ENCODE results near the gene DNAH7. TPM values are rescaled to one million over a fixed set of nuclear protein-coding genes. Genes with fewer than 3 reads are reported as not detected.

The DNAH7 gene
- total RNA-seq, 1 experiment from 2014 or later, result 0.09 TPM

DNA sequence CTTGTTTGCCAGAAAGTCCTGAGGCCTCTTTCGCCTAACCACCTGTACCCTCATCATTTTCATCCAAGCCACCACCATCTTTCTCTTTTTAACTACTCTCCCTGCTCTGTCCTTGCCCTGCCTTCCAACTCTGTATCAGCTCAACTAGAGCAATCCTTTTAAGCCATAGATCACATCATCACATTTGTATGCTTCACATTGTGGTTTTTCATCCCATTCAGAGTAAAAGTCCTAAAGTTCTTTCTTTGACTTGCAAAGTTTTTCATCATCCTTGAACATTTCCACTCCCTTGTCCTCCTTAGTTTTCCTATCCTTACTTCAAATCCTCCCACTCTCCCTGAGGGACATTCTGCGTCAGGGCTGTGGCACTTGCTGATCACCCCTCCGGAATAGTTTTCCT is 337.7 kb downstream of the DNAH7 start:
- TF ChIP-seq, protein P1, sequence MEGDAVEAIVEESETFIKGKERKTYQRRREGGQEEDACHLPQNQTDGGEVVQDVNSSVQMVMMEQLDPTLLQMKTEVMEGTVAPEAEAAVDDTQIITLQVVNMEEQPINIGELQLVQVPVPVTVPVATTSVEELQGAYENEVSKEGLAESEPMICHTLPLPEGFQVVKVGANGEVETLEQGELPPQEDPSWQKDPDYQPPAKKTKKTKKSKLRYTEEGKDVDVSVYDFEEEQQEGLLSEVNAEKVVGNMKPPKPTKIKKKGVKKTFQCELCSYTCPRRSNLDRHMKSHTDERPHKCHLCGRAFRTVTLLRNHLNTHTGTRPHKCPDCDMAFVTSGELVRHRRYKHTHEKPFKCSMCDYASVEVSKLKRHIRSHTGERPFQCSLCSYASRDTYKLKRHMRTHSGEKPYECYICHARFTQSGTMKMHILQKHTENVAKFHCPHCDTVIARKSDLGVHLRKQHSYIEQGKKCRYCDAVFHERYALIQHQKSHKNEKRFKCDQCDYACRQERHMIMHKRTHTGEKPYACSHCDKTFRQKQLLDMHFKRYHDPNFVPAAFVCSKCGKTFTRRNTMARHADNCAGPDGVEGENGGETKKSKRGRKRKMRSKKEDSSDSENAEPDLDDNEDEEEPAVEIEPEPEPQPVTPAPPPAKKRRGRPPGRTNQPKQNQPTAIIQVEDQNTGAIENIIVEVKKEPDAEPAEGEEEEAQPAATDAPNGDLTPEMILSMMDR (conservative IDR thresholded peaks at IDR 0.05), result no peak
- no CpG with 5 or more reads among the region's 3 CpGs for WGBS (ENCODE audit: extremely low coverage, insufficient read length, low lambda C conversion rate)
- no peak overlapping the region for H4K91ac ChIP-seq (ENCODE audit: insufficient read length, low read depth, low read length)
- H2BK15ac ChIP-seq (ENCODE audit: low read depth, low read length), result no peak overlapping the region
- H3K4me1 ChIP-seq (ENCODE audit: insufficient read depth, low read length), result no peaks in the 10 kb centered on the region
- H3K79me1 ChIP-seq (ENCODE audit: insufficient read depth, low read depth, low read length, poor library complexity, severe bottlenecking), result no peaks in the 10 kb centered on the region
- no peak overlapping the region for H3K18ac ChIP-seq (ENCODE audit: insufficient read length, low read depth, low read length)
- no peak overlapping the region for H2BK12ac ChIP-seq (ENCODE audit: insufficient read length, low read depth, low read length)
- no peak overlapping the region for H2BK120ac ChIP-seq (ENCODE audit: low read depth, low read length, poor library complexity, severe bottlenecking)
- H4K5ac ChIP-seq (ENCODE audit: insufficient read length, low read depth, low read length), result no peak overlapping the region
- H3K27me3 ChIP-seq (ENCODE audit: insufficient read depth, low read length), result no peaks in the 10 kb centered on the region
- H3K9me3 Mint-ChIP-seq, result no peaks in the 10 kb centered on the region
- no peaks in the 10 kb centered on the region for H3K27me3 Mint-ChIP-seq (ENCODE audit: low read depth)
- no peak overlapping the region for H2BK5ac ChIP-seq (ENCODE audit: insufficient read length, low read length)
- no peak overlapping the region for H3T11ph ChIP-seq (ENCODE audit: low read length)
- H4K8ac ChIP-seq (replicated peaks; ENCODE audit: insufficient read length, low read depth, low read length), result no peak overlapping the region
- H3K36me3 Mint-ChIP-seq (ENCODE audit: insufficient read depth in 1 of 3, low read depth in 3 of 3), result peaks cover 16 to 65% (median 49%) of the 10 kb centered on the region in 3 experiments; a peak in 6 of 7 replicates
- no peak overlapping the region for H3K23ac ChIP-seq (ENCODE audit: insufficient read length, low read depth, low read length)
- no peaks in the 10 kb centered on the region for H3K79me2 ChIP-seq (ENCODE audit: insufficient read depth, low read length)
- H3K14ac ChIP-seq (ENCODE audit: insufficient read depth, low read length), result no peak overlapping the region
- H3K27ac Mint-ChIP-seq, result peak overlapping the region in 2 of 3 experiments; percentile 31 to 37; a peak in 4 of 7 replicates
- no peaks in the 10 kb centered on the region for H3K23me2 ChIP-seq (ENCODE audit: insufficient read length, low read depth, low read length, poor library complexity, severe bottlenecking)
- no peak overlapping the region for H3K56ac ChIP-seq (ENCODE audit: insufficient read length, low read depth, low read length)
- no peaks in the 10 kb centered on the region for H3K9me3 ChIP-seq (ENCODE audit: control insufficient read depth, low read depth, low read length)
- no peak for DNase-seq
- H2AFZ ChIP-seq (ENCODE audit: low read length), result no peak overlapping the region
- no peak overlapping the region for H3K9ac ChIP-seq (ENCODE audit: extremely low read depth, insufficient read length, low read length)
- no peak overlapping the region for H2BK20ac ChIP-seq (ENCODE audit: low read depth, low read length, poor library complexity, severe bottlenecking)
- H3K4ac ChIP-seq (ENCODE audit: low read depth, low read length), result no peak overlapping the region
- H2AK5ac ChIP-seq (ENCODE audit: insufficient read length, low read length), result no peak overlapping the region
- H4K20me1 ChIP-seq (ENCODE audit: control insufficient read depth, insufficient read depth, insufficient read length), result no peaks in the 10 kb centered on the region
- no peak overlapping the region for H3K27ac ChIP-seq (ENCODE audit: insufficient read length, low read depth, low read length)
- H3K4me1 Mint-ChIP-seq, result no peaks in the 10 kb centered on the region
- no peak overlapping the region for H3K4me3 Mint-ChIP-seq
- no peak overlapping the region for H3K4me2 ChIP-seq (ENCODE audit: insufficient read depth, insufficient read length, low read length)

Data from H9 (cell line).